ENCODE results near the gene SFSWAP. TPM values are rescaled to one million over a fixed set of nuclear protein-coding genes. Genes with fewer than 3 reads are reported as not detected.
A peak's percentile ranks its signal among the peaks of the same experiment; 100 is the strongest.

Gene SFSWAP
- polyA plus RNA-seq, 3 donors, result 7.3 to 33.0 (median 10.7) TPM

- peaks cover 65 to 99% of the 10 kb centered on the region in 2 donors for H3K36me3 ChIP-seq (replicated peaks in 1 of 2; ENCODE audit: control insufficient read depth in 1 of 2, insufficient read depth in 2 of 2, low read length in 2 of 2)
- H3K9me3 ChIP-seq (replicated peaks in 1 of 2; ENCODE audit: control insufficient read depth in 1 of 2, insufficient read depth in 1 of 2, low read length in 2 of 2), result no peaks in the 10 kb centered on the region
- Mint-ChIP-seq H3K27ac (no peak overlapping the region), H3K4me1 (peaks cover 14% of the 10 kb centered on the region), H3K9me3 (no peaks in the 10 kb centered on the region), H3K4me3 (no peak overlapping the region), H3K36me3 (peaks cover 75 to 94% of the 10 kb centered on the region in 2 donors), H3K27me3 (ENCODE audit: low read depth in 3 of 3) (no peaks in the 10 kb centered on the region)
- H3K4me2 ChIP-seq (replicated peaks; ENCODE audit: extremely low read depth, low read length, poor library complexity, severe bottlenecking), result no peak overlapping the region
- no peaks in the 10 kb centered on the region for H3K4me1 ChIP-seq (ENCODE audit: control insufficient read depth in 1 of 2, insufficient read depth in 2 of 2, low read length in 2 of 2)
- no peak overlapping the region for H3K9ac ChIP-seq (ENCODE audit: insufficient read depth, low read length, poor library complexity, severe bottlenecking)
- peaks cover 3% of the 10 kb centered on the region for H3K79me2 ChIP-seq (ENCODE audit: insufficient read depth, low read length)
- no peak overlapping the region for H3K27ac ChIP-seq (ENCODE audit: low read depth in 1 of 2, low read length in 2 of 2)
- no peaks in the 10 kb centered on the region for H3K27me3 ChIP-seq (ENCODE audit: control insufficient read depth in 2 of 2, insufficient read depth in 2 of 2, low read length in 2 of 2)
- H3K4me3 ChIP-seq (replicated peaks in 1 of 3; ENCODE audit: low read depth in 2 of 3, low read length in 3 of 3), result no peak overlapping the region
- H2AFZ ChIP-seq (ENCODE audit: insufficient read depth, low read depth, low read length, poor library complexity, severe bottlenecking), result no peak overlapping the region
- peaks cover 5% of the 10 kb centered on the region for H4K20me1 ChIP-seq (ENCODE audit: insufficient read depth, low read length)
- no peak for DNase-seq
- intact Hi-C loops (cut with micrococcal nuclease), result loop anchor here (5.0 to 10.0 kb wide), 2 partner anchors 55 to 63 kb away; partner anchors contain the start of gene MMP17 (in 1 of the 2)
- TF ChIP-seq, protein P1, sequence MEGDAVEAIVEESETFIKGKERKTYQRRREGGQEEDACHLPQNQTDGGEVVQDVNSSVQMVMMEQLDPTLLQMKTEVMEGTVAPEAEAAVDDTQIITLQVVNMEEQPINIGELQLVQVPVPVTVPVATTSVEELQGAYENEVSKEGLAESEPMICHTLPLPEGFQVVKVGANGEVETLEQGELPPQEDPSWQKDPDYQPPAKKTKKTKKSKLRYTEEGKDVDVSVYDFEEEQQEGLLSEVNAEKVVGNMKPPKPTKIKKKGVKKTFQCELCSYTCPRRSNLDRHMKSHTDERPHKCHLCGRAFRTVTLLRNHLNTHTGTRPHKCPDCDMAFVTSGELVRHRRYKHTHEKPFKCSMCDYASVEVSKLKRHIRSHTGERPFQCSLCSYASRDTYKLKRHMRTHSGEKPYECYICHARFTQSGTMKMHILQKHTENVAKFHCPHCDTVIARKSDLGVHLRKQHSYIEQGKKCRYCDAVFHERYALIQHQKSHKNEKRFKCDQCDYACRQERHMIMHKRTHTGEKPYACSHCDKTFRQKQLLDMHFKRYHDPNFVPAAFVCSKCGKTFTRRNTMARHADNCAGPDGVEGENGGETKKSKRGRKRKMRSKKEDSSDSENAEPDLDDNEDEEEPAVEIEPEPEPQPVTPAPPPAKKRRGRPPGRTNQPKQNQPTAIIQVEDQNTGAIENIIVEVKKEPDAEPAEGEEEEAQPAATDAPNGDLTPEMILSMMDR (IDR thresholded peaks at IDR 0.05), result no peak
- WGBS (ENCODE audit: insufficient coverage), result 93% methylated on average over 2 of the region's 10 CpGs
Measured at GRCh38 chr12:131771965-131772364, 61.1 kb downstream of the SFSWAP start.

DNA sequence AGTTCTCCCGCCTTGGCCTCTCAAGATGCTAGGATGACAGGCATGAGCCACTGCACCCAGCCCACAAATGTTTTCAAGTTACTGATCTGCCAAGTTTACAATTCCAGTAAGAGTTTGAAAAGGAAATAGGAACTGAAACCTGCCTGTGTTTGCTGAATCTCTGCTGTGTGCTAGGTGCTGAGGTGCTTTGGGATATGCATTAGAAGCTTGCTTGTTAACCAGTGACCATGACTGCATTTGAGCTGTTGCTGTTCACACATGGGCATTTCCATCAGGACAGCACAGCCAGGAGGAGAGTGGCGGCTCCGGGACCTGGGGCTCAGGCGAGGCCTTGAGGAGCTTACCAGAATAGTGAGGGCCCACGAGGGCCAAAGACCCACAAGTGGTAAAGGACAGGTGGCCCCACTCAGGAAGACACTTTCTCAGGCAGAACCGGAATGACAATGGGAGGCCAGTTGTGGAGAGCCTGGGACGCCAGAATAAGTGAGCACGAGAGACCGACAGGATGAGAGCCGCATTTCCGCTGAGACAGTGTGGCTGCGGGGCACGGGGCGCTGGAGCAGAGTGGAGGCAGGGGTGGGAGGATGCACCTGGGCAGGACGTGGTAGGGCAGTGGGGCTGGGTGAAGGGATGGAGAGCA lies 62.8 kb downstream of the SFSWAP start:
- Histone ChIP-seq H3K4me2 (replicated peaks; ENCODE audit: extremely low read depth, low read length, poor library complexity, severe bottlenecking) (no peak overlapping the region), H3K9me3 (replicated peaks in 1 of 2; ENCODE audit: control insufficient read depth in 1 of 2, insufficient read depth in 1 of 2, low read length in 2 of 2) (no peaks in the 10 kb centered on the region), H3K4me3 (replicated peaks in 1 of 3; ENCODE audit: low read depth in 2 of 3, low read length in 3 of 3) (no peak overlapping the region), H3K36me3 (replicated peaks in 1 of 2; ENCODE audit: control insufficient read depth in 1 of 2, insufficient read depth in 2 of 2, low read length in 2 of 2) (peaks cover 60 to 98% of the 10 kb centered on the region in 2 donors), H4K20me1 (ENCODE audit: insufficient read depth, low read length) (peaks cover 5% of the 10 kb centered on the region), H3K4me1 (ENCODE audit: control insufficient read depth in 1 of 2, insufficient read depth in 2 of 2, low read length in 2 of 2) (no peaks in the 10 kb centered on the region), H3K9ac (ENCODE audit: insufficient read depth, low read length, poor library complexity, severe bottlenecking) (no peak overlapping the region), H3K79me2 (ENCODE audit: insufficient read depth, low read length) (peaks cover 3% of the 10 kb centered on the region), H3K27me3 (ENCODE audit: control insufficient read depth in 2 of 2, insufficient read depth in 2 of 2, low read length in 2 of 2) (no peaks in the 10 kb centered on the region), H3K27ac (ENCODE audit: low read depth in 1 of 2, low read length in 2 of 2) (peak overlapping the region in 1 of 2 donors; percentile 14), H2AFZ (ENCODE audit: insufficient read depth, low read depth, low read length, poor library complexity, severe bottlenecking) (no peak overlapping the region)
- no peak for DNase-seq
- intact Hi-C loops (cut with micrococcal nuclease), result loop anchor here (5.0 to 10.0 kb wide), 2 partner anchors 54 to 61 kb away; partner anchors contain the start of gene MMP17 (in 1 of the 2)
- Mint-ChIP-seq H3K36me3 (peaks cover 76 to 93% of the 10 kb centered on the region in 2 donors), H3K4me3 (no peak overlapping the region), H3K4me1 (peaks cover 14% of the 10 kb centered on the region), H3K27ac (peak overlapping the region in 4 of 7 donors; percentile 7 to 69 (median 64)), H3K27me3 (ENCODE audit: low read depth in 3 of 3) (no peaks in the 10 kb centered on the region), H3K9me3 (no peaks in the 10 kb centered on the region)
- WGBS (ENCODE audit: insufficient coverage), result 31% methylated on average over 13 of the region's 15 CpGs
- TF ChIP-seq, protein P1 (IDR thresholded peaks at IDR 0.05), result no peak

All from CD14-positive monocyte (primary cell).